Gastrocnemius medialis (tissue), 4 donors: ENCODE measurements around the gene ACR.

Source experiments
- POLR2A ChIP-seq, 2 donors: fragments of 450-650 bp; IDR thresholded peaks; one replicate each; pipeline ENCODE4 v1.6.1; 2017; ENCODE audit warnings: antibody characterized with exemption in 2 of 2, mild to moderate bottlenecking in 2 of 2, moderate library complexity in 2 of 2
- TF ChIP-seq, protein P1 (sequence below), 5 experiments: fragments of 450-650 bp in 3 of 5; fragments of 200-600 bp in 2 of 5; sonication (generic) in 2 of 5; IDR thresholded peaks in 4 of 5; conservative IDR thresholded peaks in 1 of 5; 1 replicate in 4 of 5; 2 replicates in 1 of 5; pipeline ENCODE4 v1.5.1; 2016 to 2019; ENCODE audit warnings: antibody characterized with exemption in 5 of 5, mild to moderate bottlenecking in 3 of 5, moderate library complexity in 3 of 5

DNA sequence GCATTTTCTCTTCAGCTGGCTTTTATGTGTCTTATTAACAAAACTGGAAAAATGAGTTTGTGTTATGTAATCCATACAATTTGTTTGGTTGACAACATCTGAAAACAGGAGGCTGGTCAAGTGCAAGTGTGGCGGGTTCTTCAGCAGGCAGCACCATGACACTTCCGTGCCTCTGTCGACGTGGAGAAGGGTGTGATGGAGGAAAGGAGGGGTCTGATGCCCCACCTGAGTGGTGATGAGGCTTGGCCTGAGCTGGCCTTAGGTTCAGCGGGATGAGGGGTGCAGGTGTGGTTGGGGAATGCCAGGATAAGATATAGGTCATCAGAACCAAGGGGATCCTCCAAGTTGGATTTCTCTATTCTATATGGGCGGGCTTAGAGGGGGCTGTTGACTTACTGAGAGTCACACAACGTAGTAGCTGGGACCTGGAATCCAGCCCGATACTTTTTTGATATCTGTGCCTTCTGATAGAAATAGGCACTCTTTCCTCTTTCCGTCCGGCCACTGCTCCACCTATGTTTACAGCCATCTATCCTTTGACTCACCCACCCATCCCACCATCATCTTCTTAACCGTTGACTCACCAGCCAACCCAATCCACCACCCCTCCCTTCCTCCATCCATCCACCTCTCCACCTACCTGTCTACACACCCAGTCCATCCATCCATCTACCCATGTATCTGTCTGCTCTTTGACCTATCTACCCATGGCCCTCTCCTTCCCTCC lies 36.4 kb upstream of the ACR start:
- TF ChIP-seq, protein P1, sequence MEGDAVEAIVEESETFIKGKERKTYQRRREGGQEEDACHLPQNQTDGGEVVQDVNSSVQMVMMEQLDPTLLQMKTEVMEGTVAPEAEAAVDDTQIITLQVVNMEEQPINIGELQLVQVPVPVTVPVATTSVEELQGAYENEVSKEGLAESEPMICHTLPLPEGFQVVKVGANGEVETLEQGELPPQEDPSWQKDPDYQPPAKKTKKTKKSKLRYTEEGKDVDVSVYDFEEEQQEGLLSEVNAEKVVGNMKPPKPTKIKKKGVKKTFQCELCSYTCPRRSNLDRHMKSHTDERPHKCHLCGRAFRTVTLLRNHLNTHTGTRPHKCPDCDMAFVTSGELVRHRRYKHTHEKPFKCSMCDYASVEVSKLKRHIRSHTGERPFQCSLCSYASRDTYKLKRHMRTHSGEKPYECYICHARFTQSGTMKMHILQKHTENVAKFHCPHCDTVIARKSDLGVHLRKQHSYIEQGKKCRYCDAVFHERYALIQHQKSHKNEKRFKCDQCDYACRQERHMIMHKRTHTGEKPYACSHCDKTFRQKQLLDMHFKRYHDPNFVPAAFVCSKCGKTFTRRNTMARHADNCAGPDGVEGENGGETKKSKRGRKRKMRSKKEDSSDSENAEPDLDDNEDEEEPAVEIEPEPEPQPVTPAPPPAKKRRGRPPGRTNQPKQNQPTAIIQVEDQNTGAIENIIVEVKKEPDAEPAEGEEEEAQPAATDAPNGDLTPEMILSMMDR (IDR thresholded peaks at IDR 0.05 in 4 of 5, conservative IDR thresholded peaks at IDR 0.05 in 1 of 5): no peak
- TF ChIP-seq POLR2A (IDR thresholded peaks at IDR 0.05): no peak
